Trophoblast cell (in vitro differentiated cells and primary cell): Measurements from ENCODE around the gene ILF3.

Experiments
- DNase-seq, 2 donors: peaks; one replicate each; pipeline ENCODE4 v3.0.0-alpha.2; 2016
- H2AFZ ChIP-seq: 2 replicates; pipeline ENCODE4 v1.6.1; 2013; ENCODE audit warnings: low read length, moderate library complexity, mild to moderate bottlenecking; ENCODE audit not compliant: insufficient read depth, poor library complexity
- H2AK5ac ChIP-seq: 2 replicates; pipeline ENCODE4 v1.6.1; 2013; ENCODE audit warnings: mild to moderate bottlenecking, low read length
- H2BK120ac ChIP-seq: 2 replicates; pipeline ENCODE4 v1.6.1; 2013; ENCODE audit warnings: low read length, mild to moderate bottlenecking, moderate library complexity; ENCODE audit not compliant: insufficient read depth, poor library complexity
- H2BK12ac ChIP-seq: 2 replicates; pipeline ENCODE4 v1.6.1; 2013; ENCODE audit warnings: mild to moderate bottlenecking, low read length, moderate library complexity
- H2BK5ac ChIP-seq: 2 replicates; pipeline ENCODE4 v1.6.1; 2013; ENCODE audit warnings: low read length, low read depth, moderate library complexity, mild to moderate bottlenecking; ENCODE audit not compliant: poor library complexity
- H3K14ac ChIP-seq: 2 replicates; pipeline ENCODE4 v1.6.1; 2013; ENCODE audit warnings: mild to moderate bottlenecking, low read length
- H3K18ac ChIP-seq: 2 replicates; pipeline ENCODE4 v1.6.1; 2013; ENCODE audit warnings: mild to moderate bottlenecking, low read length
- H3K23ac ChIP-seq: 2 replicates; pipeline ENCODE4 v1.6.1; 2013; ENCODE audit warnings: low read length
- H3K27ac ChIP-seq: 2 replicates; pipeline ENCODE4 v1.5.1; 2013; ENCODE audit warnings: low read depth, mild to moderate bottlenecking, inconsistent platforms, low read length, moderate library complexity
- H3K27me3 ChIP-seq: 2 replicates; pipeline ENCODE4 v1.6.1; 2013; ENCODE audit warnings: inconsistent platforms, mild to moderate bottlenecking, low read length, moderate library complexity; ENCODE audit not compliant: insufficient read depth
- H3K36me3 ChIP-seq, 2 experiments: 1 replicate in 1 of 2; 2 replicates in 1 of 2; pipeline ENCODE4 v1.6.1; 2013; ENCODE audit warnings: low read length in 2 of 2, mild to moderate bottlenecking in 2 of 2, moderate library complexity in 1 of 2; ENCODE audit not compliant: insufficient read depth in 2 of 2, control insufficient read depth in 1 of 2
- H3K4ac ChIP-seq: 2 replicates; pipeline ENCODE4 v1.6.1; 2013; ENCODE audit warnings: low read depth, mild to moderate bottlenecking, low read length, moderate library complexity
- H3K4me1 ChIP-seq, 2 experiments: 1 replicate in 1 of 2; 2 replicates in 1 of 2; pipeline ENCODE4 v1.6.1; 2013; ENCODE audit warnings: low read length in 2 of 2, mild to moderate bottlenecking in 2 of 2, moderate library complexity in 1 of 2; ENCODE audit not compliant: insufficient read depth in 2 of 2, control insufficient read depth in 1 of 2
- H3K4me2 ChIP-seq: 2 replicates; pipeline ENCODE4 v1.6.1; 2013; ENCODE audit warnings: inconsistent platforms, mild to moderate bottlenecking, low read length, moderate library complexity
- H3K4me3 ChIP-seq: 2 replicates; pipeline ENCODE4 v1.5.1; 2013; ENCODE audit warnings: mild to moderate bottlenecking, low read depth, low read length, inconsistent platforms
- H3K79me1 ChIP-seq: one replicate; pipeline ENCODE4 v1.6.1; 2013; ENCODE audit warnings: low read length
- H3K79me2 ChIP-seq: 2 replicates; pipeline ENCODE4 v1.6.1; 2013; ENCODE audit warnings: low read length, mild to moderate bottlenecking; ENCODE audit not compliant: control insufficient read depth, insufficient read depth, poor library complexity
- H3K9ac ChIP-seq: 2 replicates; pipeline ENCODE4 v1.6.1; 2013; ENCODE audit warnings: mild to moderate bottlenecking, low read length
- H3K9me3 ChIP-seq: 2 replicates; pipeline ENCODE4 v1.6.1; 2013; ENCODE audit warnings: low read depth, mild to moderate bottlenecking, control low read depth, inconsistent platforms, low read length; ENCODE audit not compliant: insufficient read depth
- H4K12ac ChIP-seq: 2 replicates; pipeline ENCODE4 v1.6.1; 2013; ENCODE audit warnings: low read depth, mild to moderate bottlenecking, low read length, moderate library complexity
- H4K8ac ChIP-seq: 2 replicates; pipeline ENCODE4 v1.6.1; 2013; ENCODE audit warnings: low read depth, mild to moderate bottlenecking, low read length, moderate library complexity
- H4K91ac ChIP-seq: one replicate; pipeline ENCODE4 v1.6.1; 2013; ENCODE audit warnings: low read depth, mild to moderate bottlenecking, low read length, moderate library complexity
- WGBS: extraction: QIAGEN DNeasy Blood & Tissue Kit; methylation state at CpG from one replicate; pipeline ENCODE4 v1.1.7; 2013; ENCODE audit warnings: missing lambda C conversion rate; ENCODE audit not compliant: insufficient read length, insufficient coverage; ENCODE audit errors: extremely low coverage; 5-methylcytosine and 5-hydroxymethylcytosine counted together

ILF3 gene

DNA sequence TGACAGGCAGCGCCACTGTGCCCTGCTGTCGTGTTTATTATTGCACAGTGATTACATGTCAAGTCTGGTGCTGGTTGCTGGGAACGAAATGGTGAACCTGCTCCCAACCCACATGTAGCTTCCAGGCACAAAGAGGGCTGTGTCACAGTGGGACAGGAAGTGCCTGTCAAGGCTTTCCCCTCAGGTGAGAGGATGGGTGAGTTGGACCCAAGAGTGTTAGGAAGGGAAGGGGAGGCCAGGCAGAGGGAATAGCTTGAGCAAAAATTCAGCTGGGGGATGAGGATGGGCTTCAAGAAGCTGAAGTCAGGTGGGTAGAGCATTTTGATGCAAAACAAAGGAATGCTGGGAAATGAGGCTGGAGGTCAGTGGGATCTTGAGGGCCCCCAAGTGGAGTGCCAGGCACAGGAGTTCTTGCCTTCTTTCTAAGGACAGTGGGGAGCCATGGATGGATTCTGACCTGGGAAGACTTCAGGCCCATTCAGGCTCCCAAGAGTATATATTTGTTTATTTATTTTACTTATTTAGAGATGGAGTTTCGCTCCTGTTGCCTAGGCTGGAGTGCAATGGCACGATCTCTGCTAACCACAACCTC is 38.6 kb downstream of the ILF3 start:
- Histone ChIP-seq H2BK12ac (no peak overlapping the region), H3K4me1 (peaks cover 3 to 4% of the 10 kb centered on the region in 2 experiments), H3K4ac (no peak overlapping the region), H2AFZ (no peak overlapping the region), H3K9ac (no peak overlapping the region), H3K14ac (no peak overlapping the region), H3K27ac (no peak overlapping the region), H3K4me3 (no peak overlapping the region), H4K91ac (no peak overlapping the region), H4K8ac (no peak overlapping the region), H2AK5ac (no peak overlapping the region), H3K4me2 (no peak overlapping the region), H3K79me1 (no peaks in the 10 kb centered on the region), H3K27me3 (no peaks in the 10 kb centered on the region), H3K79me2 (no peaks in the 10 kb centered on the region), H4K12ac (no peak overlapping the region), H3K18ac (no peak overlapping the region), H3K36me3 (peaks cover 47 to 48% of the 10 kb centered on the region in 2 experiments), H3K9me3 (peaks cover 4% of the 10 kb centered on the region), H2BK120ac (no peak overlapping the region), H2BK5ac (no peak overlapping the region), H3K23ac (no peak overlapping the region)
- no CpG with 5 or more reads among the region's 5 CpGs for WGBS
- DNase-seq, result no peak

DNA sequence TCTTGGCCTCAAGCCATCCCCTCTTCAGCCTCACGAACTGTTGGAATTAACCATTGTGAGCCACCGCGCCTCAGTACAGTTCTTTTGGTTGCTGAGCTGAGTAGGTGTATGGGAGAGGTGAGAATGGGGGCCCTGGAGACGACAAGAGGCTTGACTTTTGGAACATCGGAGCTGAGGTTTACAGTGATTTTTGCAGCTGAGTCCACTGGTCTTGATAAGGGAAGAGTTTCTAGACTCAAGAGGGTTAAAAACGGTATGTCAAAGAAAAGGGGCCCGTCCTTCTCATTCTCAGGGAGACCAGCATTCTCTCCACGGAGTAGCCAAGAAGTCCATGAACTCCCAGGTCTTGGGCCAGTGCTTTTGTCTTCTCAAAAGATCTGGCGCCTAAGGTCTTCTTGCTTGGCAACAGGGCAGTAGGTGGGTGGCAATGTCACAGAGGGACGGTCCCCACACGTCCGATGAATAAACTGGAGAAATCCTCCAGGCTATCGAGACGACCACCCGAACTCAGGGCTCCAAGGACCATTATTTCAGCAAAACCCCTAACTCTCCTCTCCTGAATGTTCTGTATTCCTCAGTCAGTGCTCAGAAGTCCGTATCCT is 40.7 kb downstream of the ILF3 start:
- H3K9me3 ChIP-seq, result peaks cover 4% of the 10 kb centered on the region
- WGBS, result no CpG with 5 or more reads among the region's 16 CpGs
- no peak overlapping the region for H4K91ac ChIP-seq
- DNase-seq, result no peak
- H2AFZ ChIP-seq, result no peak overlapping the region
- H2BK5ac ChIP-seq, result no peak overlapping the region
- no peaks in the 10 kb centered on the region for H3K27me3 ChIP-seq
- H2BK12ac ChIP-seq, result no peak overlapping the region
- H3K14ac ChIP-seq, result no peak overlapping the region
- H3K79me1 ChIP-seq, result no peaks in the 10 kb centered on the region
- peaks cover 29% of the 10 kb centered on the region in 2 experiments for H3K36me3 ChIP-seq
- peak overlapping the region; percentile 65 for H3K4me2 ChIP-seq
- H3K27ac ChIP-seq, result no peak overlapping the region
- no peak overlapping the region for H4K8ac ChIP-seq
- peaks cover 3 to 4% of the 10 kb centered on the region in 2 experiments for H3K4me1 ChIP-seq
- no peak overlapping the region for H3K23ac ChIP-seq
- H4K12ac ChIP-seq, result no peak overlapping the region
- H3K9ac ChIP-seq, result no peak overlapping the region
- H3K79me2 ChIP-seq, result no peaks in the 10 kb centered on the region
- H3K4me3 ChIP-seq, result no peak overlapping the region
- no peak overlapping the region for H2AK5ac ChIP-seq
- H3K4ac ChIP-seq, result no peak overlapping the region
- H3K18ac ChIP-seq, result no peak overlapping the region
- no peak overlapping the region for H2BK120ac ChIP-seq

DNA sequence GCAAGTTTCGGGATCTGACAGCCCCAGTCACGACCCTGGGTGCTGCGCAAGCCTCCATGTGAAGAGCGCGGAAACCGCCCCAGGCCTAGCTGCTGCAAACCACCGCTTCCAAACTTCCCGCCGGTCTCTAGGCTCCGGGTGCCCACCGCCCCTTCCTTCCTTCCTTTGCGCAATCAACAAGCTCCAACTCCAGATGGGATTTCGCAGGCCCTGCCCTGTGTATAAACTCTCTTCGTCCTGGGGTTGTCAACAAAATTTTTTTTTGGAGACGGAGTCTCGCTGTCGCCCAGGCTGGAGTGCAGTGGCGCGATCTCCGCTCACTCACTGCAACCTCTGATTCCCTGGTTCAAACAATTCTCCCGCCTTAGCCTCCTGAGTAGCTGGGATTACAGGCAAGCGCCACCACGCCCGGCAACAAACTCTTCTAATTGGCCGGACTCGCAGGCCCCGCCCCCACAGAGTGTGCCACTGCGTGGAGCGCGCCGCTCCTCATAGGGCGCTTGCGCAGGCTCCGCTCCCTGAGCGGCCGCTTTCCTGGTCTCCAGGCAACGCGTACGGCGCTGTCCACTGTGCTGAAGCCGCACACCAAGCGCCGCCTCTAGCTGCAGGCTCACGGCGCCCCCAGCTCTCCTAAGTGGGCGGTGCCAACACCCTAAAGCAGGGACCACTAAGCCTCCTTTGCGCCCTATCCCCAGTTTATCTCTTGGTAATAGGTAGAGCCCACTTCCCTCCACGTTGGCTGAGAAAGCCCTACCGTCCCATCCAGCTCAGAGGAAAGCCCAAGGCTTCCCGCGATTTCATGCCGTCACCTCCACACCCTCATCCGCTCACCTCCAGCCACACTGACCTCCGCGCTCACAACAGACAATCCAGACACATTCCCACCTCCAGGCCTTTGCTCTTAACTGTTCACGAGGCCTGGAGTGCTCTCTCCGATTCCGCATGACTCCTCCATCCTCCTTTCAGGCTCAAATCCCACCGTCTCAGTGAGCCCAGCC is 41.6 kb downstream of the ILF3 start:
- Histone ChIP-seq H3K36me3 (peaks cover 20% of the 10 kb centered on the region in 2 experiments), H3K23ac (no peak overlapping the region), H3K9ac (no peak overlapping the region), H2BK5ac (no peak overlapping the region), H2BK120ac (no peak overlapping the region), H4K8ac (no peak overlapping the region), H3K79me2 (no peaks in the 10 kb centered on the region), H2AFZ (no peak overlapping the region), H3K4ac (no peak overlapping the region), H2BK12ac (no peak overlapping the region), H4K12ac (no peak overlapping the region), H3K4me3 (no peak overlapping the region), H2AK5ac (no peak overlapping the region), H3K27me3 (no peaks in the 10 kb centered on the region), H3K4me2 (peak overlapping the region; percentile 65), H3K14ac (no peak overlapping the region), H3K4me1 (peaks cover 3 to 4% of the 10 kb centered on the region in 2 experiments), H3K27ac (no peak overlapping the region), H3K9me3 (peaks cover 4% of the 10 kb centered on the region), H3K79me1 (no peaks in the 10 kb centered on the region), H4K91ac (no peak overlapping the region), H3K18ac (no peak overlapping the region)
- WGBS, result no CpG with 5 or more reads among the region's 59 CpGs
- peak; percentile 98 to 99 for DNase-seq

DNA sequence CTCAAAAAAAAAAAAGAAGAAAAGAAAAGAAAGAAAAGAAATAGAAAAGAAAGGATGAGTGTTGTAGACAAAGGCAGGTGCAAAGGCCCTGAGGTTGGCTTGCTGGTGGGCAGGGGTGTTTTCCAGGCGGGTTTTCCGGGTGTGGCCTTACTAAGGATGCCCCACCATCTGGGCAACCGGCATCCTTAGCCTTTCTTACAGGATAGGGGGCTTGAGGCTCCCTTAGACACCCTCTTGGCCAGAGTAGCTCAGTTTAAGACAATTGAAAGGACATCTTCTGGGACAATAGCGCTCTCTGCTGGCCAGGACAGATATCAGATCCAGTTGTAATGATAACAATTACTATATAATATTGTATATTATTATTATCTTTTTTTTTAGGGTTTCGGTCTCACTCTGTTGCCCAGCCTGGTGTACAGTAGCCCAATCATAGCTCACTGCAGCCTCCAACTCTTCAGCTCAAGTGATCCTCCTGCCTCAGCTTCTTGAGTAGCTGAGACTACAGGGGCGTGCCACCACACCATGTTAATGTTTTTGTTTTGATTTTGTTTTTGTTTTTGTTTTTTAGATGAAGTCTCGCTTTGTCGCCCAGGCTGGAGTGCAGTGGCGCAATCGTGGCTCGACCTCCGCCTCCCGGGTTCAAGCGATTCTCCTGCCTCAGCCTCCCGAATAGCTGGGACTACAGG is 45.6 kb downstream of the ILF3 start:
- Histone ChIP-seq H3K14ac (no peak overlapping the region), H2AFZ (no peak overlapping the region), H4K91ac (no peak overlapping the region), H3K4me2 (no peak overlapping the region), H3K9ac (no peak overlapping the region), H3K4ac (no peak overlapping the region), H3K4me1 (peaks cover 10% of the 10 kb centered on the region in 2 experiments), H3K79me1 (peaks cover 3% of the 10 kb centered on the region), H2BK5ac (no peak overlapping the region), H3K9me3 (peaks cover 3% of the 10 kb centered on the region), H3K18ac (no peak overlapping the region), H4K8ac (no peak overlapping the region), H3K36me3 (no peaks in the 10 kb centered on the region), H3K79me2 (peaks cover 2% of the 10 kb centered on the region), H2BK120ac (no peak overlapping the region), H3K27ac (no peak overlapping the region), H4K12ac (no peak overlapping the region), H2BK12ac (no peak overlapping the region), H3K23ac (no peak overlapping the region), H2AK5ac (no peak overlapping the region), H3K4me3 (no peak overlapping the region), H3K27me3 (no peaks in the 10 kb centered on the region)
- WGBS, result no CpG with 5 or more reads among the region's 15 CpGs
- peak; percentile 59 to 84 for DNase-seq
